ENCODE data around the gene EFNA2. TPM values are rescaled to one million over a fixed set of nuclear protein-coding genes. Genes with fewer than 3 reads are reported as not detected.

The EFNA2 gene
- total RNA-seq, 1 experiment from 2014 or later = 11.4 TPM

- TF ChIP-seq JAZF1 (CRISPR knock-in tag; IDR thresholded peaks at IDR 0.05) (no peak), MLX (CRISPR knock-in tag; IDR thresholded peaks at IDR 0.05) (no peak), SMAD4 (CRISPR knock-in tag; IDR thresholded peaks at IDR 0.05) (no peak), E2F5 (CRISPR knock-in tag; IDR thresholded peaks at IDR 0.05) (no peak), CDX4 (CRISPR knock-in tag; IDR thresholded peaks at IDR 0.05; ENCODE audit: borderline replicate concordance) (no peak), HMGXB4 (CRISPR knock-in tag; IDR thresholded peaks at IDR 0.05) (no peak), MYBL2 (CRISPR knock-in tag; IDR thresholded peaks at IDR 0.05) (no peak)
These were observed 33.4 kb upstream of the EFNA2 start (continued) for GRCh38 chr19:1252221-1252820.

- ChIA-PET CTCF (interaction anchor here (0.6 to 1.4 kb wide), 5 partner anchors 9 to 572 kb away, joined by 3 to 7 read pairs (median 5); no protein-coding TSS in a partner anchor), POLR2A (interaction anchor here (0.9 to 1.8 kb wide), 4 partner anchors 9 to 22 kb away, joined by 3 to 7 read pairs (median 5); partner anchors contain the start of genes CIRBP and FAM174C)
- no peak overlapping the region for H3K4me3 Mint-ChIP-seq
These were observed 32.7 kb upstream of the EFNA2 start for GRCh38 chr19:1252821-1253513.

GRCh38 chr19:1253514-1254080, 32.1 kb upstream of the EFNA2 start:
- CTCF ChIA-PET = interaction anchor here (1.1 to 1.4 kb wide), 2 partner anchors 8 to 9 kb away, joined by 5 to 6 read pairs; no protein-coding TSS in a partner anchor
- POLR2A ChIA-PET = interaction anchor here (1.1 to 1.8 kb wide), 3 partner anchors 9 to 16 kb away, joined by 3 to 7 read pairs (median 5); partner anchors contain the start of gene CIRBP
- Mint-ChIP-seq H3K36me3 (peaks cover 38% of the 10 kb centered on the region), H3K4me1 (peaks cover 17% of the 10 kb centered on the region), H3K27ac (no peak overlapping the region; the same call in 1 of the 2 replicates), H3K27me3 (ENCODE audit: low read depth) (no peaks in the 10 kb centered on the region), H3K9me3 (no peaks in the 10 kb centered on the region), H3K4me3 (no peak overlapping the region)
- DNase-seq (ENCODE audit: low spot score) (no peak), ATAC-seq (no peak)
- TF ChIP-seq FOXJ3 (CRISPR knock-in tag; IDR thresholded peaks at IDR 0.05; ENCODE audit: borderline replicate concordance) (no peak), NFE2L1 (CRISPR knock-in tag; IDR thresholded peaks at IDR 0.05) (no peak), ATF2 (CRISPR knock-in tag; IDR thresholded peaks at IDR 0.05; ENCODE audit: borderline replicate concordance, low read depth) (no peak), SMAD3 (CRISPR knock-in tag; IDR thresholded peaks at IDR 0.05; ENCODE audit: borderline replicate concordance) (no peak), MXD4 (CRISPR knock-in tag; IDR thresholded peaks at IDR 0.05; ENCODE audit: borderline replicate concordance) (no peak), PREB (CRISPR knock-in tag; IDR thresholded peaks at IDR 0.05; ENCODE audit: borderline replicate concordance) (no peak), ZBTB21 (CRISPR knock-in tag; IDR thresholded peaks at IDR 0.05; ENCODE audit: borderline replicate concordance) (no peak), ZBTB43 (CRISPR knock-in tag; IDR thresholded peaks at IDR 0.05) (no peak), GTF2I (CRISPR knock-in tag; conservative IDR thresholded peaks at IDR 0.05) (no peak)

More at GRCh38 chr19:1252821-1253513, 32.7 kb upstream of the EFNA2 start:
- DNase-seq (ENCODE audit: low spot score) (no peak), ATAC-seq (no peak)
- Mint-ChIP-seq H3K9me3 (no peaks in the 10 kb centered on the region), H3K27ac (no peak overlapping the region), H3K4me1 (peaks cover 12% of the 10 kb centered on the region), H3K27me3 (ENCODE audit: low read depth) (no peaks in the 10 kb centered on the region), H3K36me3 (peaks cover 36% of the 10 kb centered on the region)
- TF ChIP-seq NR1H2 (CRISPR knock-in tag; IDR thresholded peaks at IDR 0.05) (no peak), IRF2 (CRISPR knock-in tag; IDR thresholded peaks at IDR 0.05; ENCODE audit: borderline replicate concordance, low read depth) (no peak), CDX4 (CRISPR knock-in tag; IDR thresholded peaks at IDR 0.05; ENCODE audit: borderline replicate concordance) (no peak), ELF4 (CRISPR knock-in tag; IDR thresholded peaks at IDR 0.05; ENCODE audit: low read depth) (no peak), CBFB (CRISPR knock-in tag; IDR thresholded peaks at IDR 0.05; ENCODE audit: low read depth) (no peak), GABPB1 (CRISPR knock-in tag; IDR thresholded peaks at IDR 0.05) (peak; percentile 41), ZMAT4 (CRISPR knock-in tag; IDR thresholded peaks at IDR 0.05) (no peak)

All from WTC11 (cell line).